RPMI7951 (cell line): Measurements from ENCODE around the gene EHBP1. TPM values are rescaled to one million over a fixed set of nuclear protein-coding genes. Genes with fewer than 3 reads are reported as not detected.
"Not testable (repeated sequence)": the region's sequence is repeated elsewhere in the genome, so short reads cannot be mapped to it uniquely, and the experiment has no call there.

ENCODE experiments used
- DNase-seq: peaks from one replicate; pipeline ENCODE4 v3.0.0-alpha.2; 2012; ENCODE audit warnings: low read depth
- total RNA-seq: library from RNA; depleted of rRNA; stranded (reverse); fragments of >200 nt; shearing (Covaris generic); gene quantifications from 2 replicates; pipeline ENCODE4 v1.2.3, GENCODE V29; 2014

Gene EHBP1
- total RNA-seq, 1 experiment from 2014 or later: 33.8 TPM

GRCh38 chr2:62736899-62737559, 31.5 kb downstream of the EHBP1 start:
- no peak for DNase-seq

- DNase-seq: no peak
Observed at GRCh38 chr2:62738981-62739936, 33.7 kb downstream of the EHBP1 start.

- DNase-seq: no peak
Observed at GRCh38 chr2:62740221-62740620, 34.7 kb downstream of the EHBP1 start.

- DNase-seq: no peak
Observed at GRCh38 chr2:62741127-62741526, 35.6 kb downstream of the EHBP1 start.

- DNase-seq: peak; percentile 8
Observed at GRCh38 chr2:62741954-62742722, 36.6 kb downstream of the EHBP1 start.

GRCh38 chr2:62743506-62743905, 38.0 kb downstream of the EHBP1 start:
- DNase-seq: no peak

- DNase-seq: no peak
Observed at GRCh38 chr2:62744603-62745002, 39.1 kb downstream of the EHBP1 start.

GRCh38 chr2:62745891-62746481, 40.5 kb downstream of the EHBP1 start:
- DNase-seq: no peak

GRCh38 chr2:62747169-62747568, 41.7 kb downstream of the EHBP1 start:
- no peak for DNase-seq

GRCh38 chr2:62747876-62748275, 42.4 kb downstream of the EHBP1 start:
- DNase-seq: no peak

GRCh38 chr2:62749111-62749510, 43.6 kb downstream of the EHBP1 start:
- not testable (repeated sequence) for DNase-seq

- DNase-seq: no peak
Observed at GRCh38 chr2:62757029-62757428, 51.5 kb downstream of the EHBP1 start.

- no peak for DNase-seq
Observed at GRCh38 chr2:62760026-62760425, 54.5 kb downstream of the EHBP1 start.

GRCh38 chr2:62760555-62760954, 55.0 kb downstream of the EHBP1 start:
- peak; percentile 59 for DNase-seq

- DNase-seq: no peak
Observed at GRCh38 chr2:62765619-62766376, 60.3 kb downstream of the EHBP1 start.

- no peak for DNase-seq
Observed at GRCh38 chr2:62768615-62769014, 63.1 kb downstream of the EHBP1 start.

GRCh38 chr2:62770629-62771028, 65.1 kb downstream of the EHBP1 start:
- no peak for DNase-seq

GRCh38 chr2:62774555-62775366, 69.2 kb downstream of the EHBP1 start:
- peak; percentile 61 for DNase-seq

- no peak for DNase-seq
Observed at GRCh38 chr2:62775367-62775668, 69.8 kb downstream of the EHBP1 start.

GRCh38 chr2:62783679-62784078, 78.2 kb downstream of the EHBP1 start:
- no peak for DNase-seq
